Effector CD8-positive, alpha-beta T cell (primary cell): ENCODE results near the gene MYOM3.

Experiments
- DNase-seq: peaks from one replicate; lab custom pipeline; 2025; lab: John Stamatoyannopoulos, UW

Gene MYOM3

GRCh38 chr1:24114753-24115152 is 2.8 kb upstream of the MYOM3 start:
- DNase-seq: no peak

- DNase-seq: no peak
Measured at GRCh38 chr1:24113641-24114033, 1.7 kb upstream of the MYOM3 start.

GRCh38 chr1:24111262-24111995 is 506 bp downstream of the MYOM3 start:
- DNase-seq: no peak

GRCh38 chr1:24110642-24111261 is 1.2 kb downstream of the MYOM3 start:
- no peak for DNase-seq

GRCh38 chr1:24109686-24110475 is 2.1 kb downstream of the MYOM3 start:
- DNase-seq: no peak

- no peak for DNase-seq
Measured at GRCh38 chr1:24109166-24109483, 2.8 kb downstream of the MYOM3 start.

- DNase-seq: no peak
Measured at GRCh38 chr1:24108334-24109165, 3.4 kb downstream of the MYOM3 start.

GRCh38 chr1:24107462-24108138 is 4.3 kb downstream of the MYOM3 start:
- no peak for DNase-seq

GRCh38 chr1:24105368-24106160 is 6.4 kb downstream of the MYOM3 start:
- DNase-seq: no peak

GRCh38 chr1:24104854-24105253 is 7.1 kb downstream of the MYOM3 start:
- no peak for DNase-seq

- DNase-seq: no peak
Measured at GRCh38 chr1:24103879-24104278, 8.1 kb downstream of the MYOM3 start.

- no peak for DNase-seq
Measured at GRCh38 chr1:24103408-24103807, 8.5 kb downstream of the MYOM3 start.

- DNase-seq: no peak
Measured at GRCh38 chr1:24102961-24103360, 9.0 kb downstream of the MYOM3 start.

GRCh38 chr1:24101796-24102586 is 9.9 kb downstream of the MYOM3 start:
- DNase-seq: no peak

GRCh38 chr1:24100945-24101737 is 10.8 kb downstream of the MYOM3 start:
- no peak for DNase-seq

- no peak for DNase-seq
Measured at GRCh38 chr1:24098943-24099638, 12.8 kb downstream of the MYOM3 start.

GRCh38 chr1:24098102-24098501 is 13.8 kb downstream of the MYOM3 start:
- no peak for DNase-seq

- DNase-seq: no peak
Measured at GRCh38 chr1:24097663-24098062, 14.3 kb downstream of the MYOM3 start.

GRCh38 chr1:24096739-24097103 is 15.2 kb downstream of the MYOM3 start:
- DNase-seq: no peak
